A549 (cell line): Measurements from ENCODE around the gene DLGAP1.

Source experiments
- BHLHE40 ChIP-seq: IDR thresholded peaks from 2 replicates; pipeline ENCODE4 v1.6.1; 2012; ENCODE audit warnings: low read depth, low read length, inconsistent platforms
- CBX2 ChIP-seq: fragments of 200-600 bp; sonication (generic); IDR thresholded peaks from 2 replicates; pipeline ENCODE4 v1.6.1; 2016; ENCODE audit warnings: low read depth, mild to moderate bottlenecking, borderline replicate concordance
- CHD2 ChIP-seq: fragments of 150-350 bp; IDR thresholded peaks from 2 replicates; pipeline ENCODE4 v1.6.1; 2014; ENCODE audit warnings: low read length; ENCODE audit not compliant: partially characterized antibody
- CTCF ChIP-seq: fragments of >200 bp; sonication (Bioruptor Twin); formaldehyde crosslinking; IDR thresholded peaks from 3 replicates; pipeline ENCODE4 v1.5.1; 2016
- HDAC2 ChIP-seq: fragments of 200-600 bp; sonication (generic); IDR thresholded peaks from 2 replicates; pipeline ENCODE4 v1.6.1; 2016
- HMGXB4 ChIP-seq: fragments of 250-450 bp; sonication (Bioruptor Pico); IDR thresholded peaks from 2 replicates; pipeline ENCODE4 v1.5.0; 2021; ENCODE audit warnings: mild to moderate bottlenecking, moderate library complexity, borderline replicate concordance
- KDM5A ChIP-seq: fragments of 200-600 bp; sonication (generic); IDR thresholded peaks from 2 replicates; pipeline ENCODE4 v1.6.1; 2016; ENCODE audit warnings: antibody characterized with exemption, mild to moderate bottlenecking
- MYC ChIP-seq: IDR thresholded peaks from 2 replicates; pipeline ENCODE4 v1.6.1; 2012; ENCODE audit warnings: mild to moderate bottlenecking, inconsistent platforms, low read length, improper control_type of control experiment, borderline replicate concordance
- POLR2A ChIP-seq: IDR thresholded peaks from 2 replicates; pipeline ENCODE4 v1.6.1; 2012; ENCODE audit warnings: mild to moderate bottlenecking, low read length
- SMC3 ChIP-seq: fragments of >200 bp; sonication (Bioruptor Twin); formaldehyde crosslinking; IDR thresholded peaks from 3 replicates; pipeline ENCODE4 v1.6.1; 2018; ENCODE audit warnings: inconsistent platforms

GRCh38 chr18:3581890-3582289 lies 873.2 kb downstream of the DLGAP1 start:
- no peak for TF ChIP-seq CTCF
- TF ChIP-seq MYC: no peak
- no peak for TF ChIP-seq CBX2
- no peak for TF ChIP-seq HMGXB4 (CRISPR knock-in tag)
- TF ChIP-seq SMC3: no peak
- TF ChIP-seq BHLHE40: no peak
- TF ChIP-seq POLR2A: no peak
- no peak for TF ChIP-seq HDAC2
- no peak for TF ChIP-seq KDM5A
- no peak for TF ChIP-seq CHD2
